Naive thymus-derived CD8-positive, alpha-beta T cell (primary cell): ENCODE data around the gene MAP4K4. TPM values are rescaled to one million over a fixed set of nuclear protein-coding genes. Genes with fewer than 3 reads are reported as not detected.

ENCODE experiments used
- ATAC-seq, 2 donors: fragments of 150-1000 bp; cut with Tn5 transposase in 1 of 2; sonication (Bioruptor Pico), chemical (Tn5 transposase) in 1 of 2; 1 replicate in 1 of 2; 2 replicates in 1 of 2; pipeline ENCODE4 v1.10.0; 2021; ENCODE audit warnings: mild to moderate bottlenecking in 2 of 2, moderate library complexity in 2 of 2
- POLR2A ChIA-PET: fragments of 350-600 bp; sonication (Branson Sonifier 250); formaldehyde crosslinking; loops from one replicate; lab custom pipeline; 2021; ENCODE audit warnings: antibody characterized with exemption; lab: Charles Lee
- DNase-seq, 10 donors: peaks; one replicate each; pipeline versions ENCODE4 v3.0.0 to v3.0.0-alpha.2; 2020 to 2022
- H3K27ac Mint-ChIP-seq, 10 donors: one replicate each; pipeline ENCODE4 v1.8.0; 2020 to 2022; ENCODE audit warnings: mild to moderate bottlenecking in 10 of 10, mixed read lengths in 10 of 10, moderate library complexity in 4 of 10, inconsistent platforms in 1 of 10
- H3K27me3 Mint-ChIP-seq, 5 donors: one replicate each; pipeline ENCODE4 v1.8.0; 2021 to 2022; ENCODE audit warnings: mixed read lengths in 5 of 5
- H3K36me3 Mint-ChIP-seq, 3 donors: one replicate each; pipeline ENCODE4 v1.8.0; 2020 to 2022; ENCODE audit warnings: mixed read lengths in 3 of 3, mild to moderate bottlenecking in 2 of 3, inconsistent platforms in 1 of 3
- H3K4me1 Mint-ChIP-seq, 4 donors: one replicate each; pipeline ENCODE4 v1.8.0; 2021 to 2022; ENCODE audit warnings: mixed read lengths in 4 of 4
- H3K4me3 Mint-ChIP-seq, 10 donors: one replicate each; pipeline ENCODE4 v1.8.0; 2020 to 2022; ENCODE audit warnings: mild to moderate bottlenecking in 10 of 10, mixed read lengths in 10 of 10, moderate library complexity in 6 of 10, inconsistent platforms in 1 of 10
- H3K9me3 Mint-ChIP-seq, 9 donors: one replicate each; pipeline ENCODE4 v1.8.0; 2020 to 2022; ENCODE audit warnings: mixed read lengths in 9 of 9, mild to moderate bottlenecking in 3 of 9, inconsistent platforms in 1 of 9, moderate library complexity in 1 of 9
- polyA plus RNA-seq, 3 donors: library from polyadenylated mRNA; unstranded; fragments of 300-500 nt; fragmentation: Illumina TruSeq; gene quantifications; one replicate each; pipeline ENCODE4 v1.2.3, GENCODE V29; 2021
- total RNA-seq, 8 experiments: library from RNA in 2 of 8; stranded (reverse) in 2 of 8; gene quantifications; one replicate each; pipeline ENCODE4 v1.2.3 and lab custom pipeline; 2021 to 2026

The MAP4K4 gene
- total and polyA plus RNA-seq, 5 experiments from 2014 or later, result 9.5 to 122 (median 26.6) TPM

DNA sequence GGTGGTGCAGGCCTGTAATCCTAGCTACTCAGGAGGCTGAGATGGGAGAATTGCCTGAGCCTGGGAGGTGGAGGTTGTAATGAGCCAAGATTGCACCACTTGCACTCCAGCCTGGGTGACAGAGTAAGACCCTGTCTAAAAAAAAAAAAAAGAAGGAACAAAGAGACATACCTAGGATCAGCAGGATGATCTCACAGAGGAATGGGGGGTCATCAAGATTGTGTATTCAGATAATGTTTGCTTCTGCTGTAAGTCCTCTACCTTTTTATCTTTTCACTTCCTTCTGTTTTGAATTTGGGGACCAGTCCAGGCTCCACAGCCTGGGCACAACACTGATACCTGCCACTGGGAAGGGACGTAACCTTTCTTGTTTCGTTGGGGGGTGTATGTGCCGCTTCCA lies 53.2 kb downstream of the MAP4K4 start:
- POLR2A ChIA-PET, result no interaction called here
- Mint-ChIP-seq H3K4me3 (peak overlapping the region in 2 of 10 donors; percentile 2 to 22), H3K4me1 (peaks cover 39 to 80% (median 78%) of the 10 kb centered on the region in 4 donors), H3K27me3 (no peaks in the 10 kb centered on the region), H3K9me3 (peaks cover 0 to 2% (median 0%) of the 10 kb centered on the region in 9 donors), H3K27ac (peak overlapping the region in 5 of 10 donors; percentile 3 to 56 (median 45)), H3K36me3 (peaks cover 0 to 13% (median 0%) of the 10 kb centered on the region in 3 donors)
- ATAC-seq (no peak), DNase-seq (no peak)

DNA sequence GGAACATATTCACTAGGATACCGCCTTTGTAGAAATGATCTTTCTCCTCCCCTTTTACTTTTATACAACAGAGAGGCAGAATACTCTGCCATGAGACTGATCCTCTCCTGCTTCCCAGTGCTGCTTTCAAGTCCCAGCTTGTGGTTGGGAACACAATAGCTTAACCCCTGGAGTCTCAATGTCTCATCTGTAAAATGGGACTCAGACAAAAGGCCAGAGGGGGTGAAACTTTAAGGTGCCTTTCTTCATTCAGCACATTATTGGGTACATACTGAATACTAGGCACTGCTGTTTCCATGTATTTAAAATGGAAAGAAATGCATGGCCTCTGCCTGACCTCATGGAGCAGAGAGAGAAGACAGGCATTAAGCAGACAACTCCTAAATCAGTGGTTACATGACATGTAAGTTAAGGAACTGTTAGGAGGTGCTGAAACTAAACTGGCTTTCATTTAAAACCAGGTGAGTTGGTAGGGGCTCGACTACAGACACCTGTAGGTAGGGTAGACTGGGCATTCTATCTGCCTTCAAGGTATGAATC lies 53.8 kb downstream of the MAP4K4 start:
- POLR2A ChIA-PET, result interaction anchor here (0.5 to 0.6 kb wide), 2 partner anchors 24 to 30 kb away, joined by 3 to 6 read pairs; no protein-coding TSS in a partner anchor
- Mint-ChIP-seq H3K4me1 (peaks cover 36 to 79% (median 78%) of the 10 kb centered on the region in 4 donors), H3K4me3 (peak overlapping the region in 6 of 10 donors; percentile 4 to 33 (median 14)), H3K27ac (peak overlapping the region in 6 of 10 donors; percentile 13 to 68 (median 39)), H3K36me3 (peaks cover 0 to 13% (median 0%) of the 10 kb centered on the region in 3 donors), H3K9me3 (peaks cover 0 to 2% (median 0%) of the 10 kb centered on the region in 9 donors), H3K27me3 (no peaks in the 10 kb centered on the region)
- DNase-seq (no peak), ATAC-seq (peak in 1 of 2 donors; percentile 17)

DNA sequence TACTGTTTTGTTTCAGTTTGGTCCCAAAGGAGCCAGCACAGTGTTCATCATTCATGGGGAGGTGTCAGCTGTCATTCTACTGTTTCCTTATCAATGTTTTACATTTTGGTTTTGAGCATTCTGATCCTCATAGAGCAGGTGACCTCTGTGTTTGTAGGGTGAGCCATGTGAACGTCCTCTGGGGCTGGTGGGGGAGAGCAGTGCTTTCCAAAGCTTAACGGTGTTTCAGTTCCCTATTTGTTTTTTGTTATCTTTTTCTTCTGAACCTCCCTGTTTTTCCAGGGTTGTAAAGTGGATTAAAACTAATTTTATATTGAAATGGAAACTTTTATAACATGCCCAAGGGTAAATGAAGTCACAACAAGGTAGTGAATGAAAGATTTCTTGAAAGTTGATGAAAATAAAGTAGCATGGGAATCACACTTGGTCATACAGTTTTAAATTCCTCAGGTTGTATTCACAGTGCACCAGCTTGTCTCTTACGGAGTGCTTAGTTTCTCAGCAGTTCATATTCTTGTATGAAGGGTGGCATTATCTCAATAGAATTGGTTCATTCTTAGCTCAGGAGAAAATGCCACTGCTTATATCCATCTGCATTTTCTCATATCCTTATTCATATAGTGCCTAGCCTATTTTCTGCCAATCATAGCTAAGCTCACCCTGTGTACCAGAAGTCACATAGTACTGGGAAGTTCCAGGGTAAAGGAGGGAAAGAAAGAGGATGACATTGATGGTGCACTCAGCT lies 54.5 kb downstream of the MAP4K4 start:
- DNase-seq (no peak), ATAC-seq (peak in 1 of 2 donors; percentile 32)
- POLR2A ChIA-PET, result interaction anchor here (0.5 to 0.6 kb wide), 2 partner anchors 23 to 31 kb away, joined by 3 to 6 read pairs; no protein-coding TSS in a partner anchor
- no peaks in the 10 kb centered on the region for H3K27me3 Mint-ChIP-seq
- peaks cover 36 to 79% (median 78%) of the 10 kb centered on the region in 4 donors for H3K4me1 Mint-ChIP-seq
- peak overlapping the region in 7 of 10 donors; percentile 6 to 45 (median 27) for H3K4me3 Mint-ChIP-seq
- H3K9me3 Mint-ChIP-seq, result peaks cover 0 to 2% (median 0%) of the 10 kb centered on the region in 9 donors
- peak overlapping the region in 9 of 10 donors; percentile 1 to 68 (median 22) for H3K27ac Mint-ChIP-seq
- peaks cover 0 to 11% (median 0%) of the 10 kb centered on the region in 3 donors for H3K36me3 Mint-ChIP-seq

DNA sequence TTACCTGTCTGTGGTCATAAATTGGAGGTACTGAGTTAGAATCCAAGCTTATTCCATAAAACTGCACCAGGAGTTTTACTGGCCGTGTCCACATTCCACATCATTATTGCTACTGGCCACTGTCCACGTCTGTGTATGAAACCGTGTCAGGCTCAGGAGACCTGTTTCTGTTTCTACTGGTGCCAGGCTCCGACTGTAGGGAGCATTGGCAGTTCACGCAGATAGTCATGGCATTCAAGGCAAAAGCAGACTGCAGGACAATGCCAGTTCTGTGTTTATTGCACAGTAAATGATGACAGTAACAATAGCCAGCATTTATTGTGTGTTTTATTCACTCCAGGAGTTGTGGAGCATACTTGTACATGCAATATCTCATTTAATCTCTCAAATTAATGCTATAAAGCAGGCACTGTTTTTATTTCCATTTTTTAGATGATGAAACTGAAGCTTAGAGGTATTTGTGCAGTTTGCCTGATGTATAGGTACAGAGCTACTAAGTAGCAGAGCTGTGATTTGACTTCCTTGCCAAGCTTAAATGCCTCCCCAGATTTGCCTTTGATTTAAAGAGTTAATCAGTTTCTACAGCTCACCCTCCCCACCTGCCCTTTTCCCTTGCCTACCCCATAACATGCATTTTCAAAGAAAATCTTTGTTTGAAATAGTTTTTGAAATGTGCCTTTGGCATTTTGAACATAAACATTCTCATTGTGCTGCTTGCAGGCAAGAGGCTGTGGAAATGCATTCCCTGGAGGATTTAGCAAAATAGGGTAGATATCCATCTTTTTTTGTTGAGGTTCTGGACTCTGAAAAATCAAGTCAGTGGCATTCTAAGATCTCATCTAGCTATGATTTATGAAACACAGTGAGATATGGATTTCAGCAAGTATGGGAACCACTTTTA lies 55.5 kb downstream of the MAP4K4 start:
- POLR2A ChIA-PET, result interaction anchor here (0.7 kb wide), 1 partner anchor 27 kb away, joined by 4 read pairs; no protein-coding TSS in a partner anchor
- Mint-ChIP-seq H3K9me3 (peaks cover 0 to 2% (median 0%) of the 10 kb centered on the region in 9 donors), H3K4me1 (peaks cover 33 to 79% (median 74%) of the 10 kb centered on the region in 4 donors), H3K36me3 (peaks cover 0 to 11% (median 0%) of the 10 kb centered on the region in 3 donors), H3K4me3 (peak overlapping the region in 6 of 10 donors; percentile 11 to 52 (median 31)), H3K27ac (peak overlapping the region in 7 of 10 donors; percentile 16 to 61 (median 56)), H3K27me3 (no peaks in the 10 kb centered on the region)
- DNase-seq (no peak), ATAC-seq (no peak)

DNA sequence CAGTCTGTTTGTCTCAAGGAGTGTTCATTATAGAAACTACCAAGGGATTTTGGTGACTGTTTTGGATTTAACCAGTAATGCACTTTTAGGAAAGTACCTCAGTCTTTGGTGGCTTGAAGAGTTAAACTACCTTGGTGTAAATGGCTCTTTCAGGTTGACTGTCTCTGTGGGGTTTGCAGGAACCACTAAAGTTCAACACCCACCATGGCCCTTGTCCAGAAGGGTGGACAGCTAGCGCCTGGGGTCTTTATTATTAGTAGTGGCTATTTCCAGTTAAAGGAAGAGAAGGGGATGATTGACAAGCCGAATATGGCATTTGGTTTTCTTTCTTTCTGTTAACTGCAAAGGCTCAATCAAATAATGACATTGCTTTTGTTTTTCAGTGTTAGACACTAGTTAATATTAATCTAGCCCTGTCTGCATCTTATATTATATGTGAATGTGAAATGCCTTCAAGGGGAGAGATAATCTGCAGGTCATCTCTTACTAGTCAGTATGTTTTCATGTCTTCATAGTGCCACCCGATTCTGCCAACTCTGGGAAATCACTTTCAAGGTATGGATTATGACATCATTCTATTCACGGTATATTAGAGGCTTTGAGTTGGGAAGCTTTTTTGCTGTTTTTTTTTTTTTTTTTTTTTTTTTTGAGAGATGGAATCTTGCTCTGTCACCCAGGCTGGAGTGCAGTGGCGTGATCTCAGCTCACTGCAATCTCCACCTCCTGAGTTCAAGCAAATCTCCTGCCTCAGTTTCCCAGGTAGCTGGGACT lies 56.4 kb downstream of the MAP4K4 start:
- Mint-ChIP-seq H3K36me3 (peaks cover 0 to 8% (median 0%) of the 10 kb centered on the region in 3 donors), H3K4me1 (peaks cover 37 to 81% (median 77%) of the 10 kb centered on the region in 4 donors), H3K27ac (peak overlapping the region in 8 of 10 donors; percentile 24 to 80 (median 54)), H3K9me3 (peaks cover 0 to 2% (median 0%) of the 10 kb centered on the region in 9 donors), H3K4me3 (peak overlapping the region in 5 of 10 donors; percentile 2 to 15 (median 8)), H3K27me3 (no peaks in the 10 kb centered on the region)
- POLR2A ChIA-PET, result interaction anchor here (0.7 kb wide), 1 partner anchor 28 kb away, joined by 4 read pairs; no protein-coding TSS in a partner anchor
- no peak for ATAC-seq
- no peak for DNase-seq

DNA sequence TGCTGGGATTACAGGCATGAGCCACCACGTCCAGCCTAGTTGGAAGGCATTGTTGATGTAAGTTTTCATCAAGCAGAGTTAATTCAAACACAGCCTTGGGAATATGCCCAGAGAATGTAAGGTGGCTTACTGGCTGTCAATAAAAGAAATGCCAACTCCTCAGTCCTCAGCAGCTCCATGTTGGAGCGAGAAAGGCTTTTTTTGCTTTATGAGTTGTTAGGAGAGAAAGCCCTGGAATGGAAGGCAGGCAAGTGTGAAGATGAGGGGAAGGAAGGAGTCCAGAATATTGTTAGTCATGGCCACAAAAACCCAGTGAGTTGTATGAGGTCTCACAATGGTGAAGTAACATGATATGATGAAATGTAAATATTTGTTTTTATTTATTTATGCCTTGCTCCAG lies 57.1 kb downstream of the MAP4K4 start:
- Mint-ChIP-seq H3K4me3 (peak overlapping the region in 2 of 10 donors; percentile 4 to 50), H3K27me3 (no peaks in the 10 kb centered on the region), H3K4me1 (peaks cover 37 to 83% (median 78%) of the 10 kb centered on the region in 4 donors), H3K9me3 (peaks cover 0 to 2% (median 0%) of the 10 kb centered on the region in 9 donors), H3K36me3 (peaks cover 0 to 8% (median 0%) of the 10 kb centered on the region in 3 donors), H3K27ac (peak overlapping the region in 7 of 10 donors; percentile 33 to 82 (median 56))
- DNase-seq, result no peak
- POLR2A ChIA-PET, result no interaction called here
- ATAC-seq, result no peak

DNA sequence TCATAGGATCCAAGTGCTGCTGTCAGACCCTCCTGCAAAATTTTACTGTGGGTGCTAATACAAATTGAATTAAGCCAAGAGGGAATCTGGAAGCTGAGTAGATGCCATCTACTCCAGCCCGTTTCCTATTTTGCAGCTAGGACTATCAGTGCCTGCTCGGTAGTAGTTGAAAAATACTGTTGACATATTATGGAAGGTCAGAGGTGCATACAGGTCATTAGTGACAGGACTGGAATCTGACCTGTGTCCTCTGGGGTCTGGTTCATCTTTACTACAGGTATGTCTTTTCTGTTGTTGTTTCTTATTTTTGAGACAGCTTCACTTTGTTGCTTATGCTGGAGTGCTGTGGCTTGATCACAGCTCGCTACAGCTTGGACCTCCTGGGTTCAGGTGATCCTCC lies 58.8 kb downstream of the MAP4K4 start:
- peak overlapping the region in 7 of 10 donors; percentile 3 to 67 (median 21) for H3K27ac Mint-ChIP-seq
- peak overlapping the region in 4 of 10 donors; percentile 4 to 32 (median 16) for H3K4me3 Mint-ChIP-seq
- no peaks in the 10 kb centered on the region for H3K27me3 Mint-ChIP-seq
- peaks cover 34 to 78% (median 76%) of the 10 kb centered on the region in 4 donors for H3K4me1 Mint-ChIP-seq
- no peak for DNase-seq
- peaks cover 0 to 8% (median 0%) of the 10 kb centered on the region in 3 donors for H3K36me3 Mint-ChIP-seq
- POLR2A ChIA-PET, result interaction anchor here (0.6 kb wide), 2 partner anchors 127 to 806 kb away, joined by 3 read pairs; no protein-coding TSS in a partner anchor
- no peak for ATAC-seq
- no peaks in the 10 kb centered on the region for H3K9me3 Mint-ChIP-seq

DNA sequence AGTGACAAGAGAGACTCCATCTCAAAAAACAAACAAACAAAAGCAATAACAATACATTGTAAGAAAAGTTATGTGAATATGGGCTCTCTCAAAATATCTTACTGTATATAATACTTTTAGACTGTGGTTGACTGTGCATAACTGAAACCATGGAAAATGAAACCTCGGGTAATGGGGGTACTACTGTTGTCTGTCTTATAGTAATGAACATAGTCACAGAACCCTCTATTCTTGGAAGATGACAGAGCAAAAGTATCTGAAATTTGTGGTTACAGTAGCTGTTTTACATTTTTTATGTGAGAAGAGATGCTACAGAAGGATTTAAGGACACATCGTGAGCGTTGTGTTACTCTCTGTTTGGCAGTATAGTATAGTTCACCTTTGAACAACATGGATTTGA lies 60.5 kb downstream of the MAP4K4 start:
- Mint-ChIP-seq H3K9me3 (no peaks in the 10 kb centered on the region), H3K36me3 (peaks cover 0 to 8% (median 0%) of the 10 kb centered on the region in 3 donors), H3K27me3 (no peaks in the 10 kb centered on the region), H3K27ac (peak overlapping the region in 8 of 10 donors; percentile 2 to 76 (median 47)), H3K4me3 (peak overlapping the region in 7 of 10 donors; percentile 1 to 66 (median 54)), H3K4me1 (peaks cover 31 to 77% (median 74%) of the 10 kb centered on the region in 4 donors)
- ATAC-seq (peak; percentile 41 to 58), DNase-seq (no peak)
- POLR2A ChIA-PET, result interaction anchor here (1.1 kb wide), 1 partner anchor 28 kb away, joined by 3 read pairs; no protein-coding TSS in a partner anchor

DNA sequence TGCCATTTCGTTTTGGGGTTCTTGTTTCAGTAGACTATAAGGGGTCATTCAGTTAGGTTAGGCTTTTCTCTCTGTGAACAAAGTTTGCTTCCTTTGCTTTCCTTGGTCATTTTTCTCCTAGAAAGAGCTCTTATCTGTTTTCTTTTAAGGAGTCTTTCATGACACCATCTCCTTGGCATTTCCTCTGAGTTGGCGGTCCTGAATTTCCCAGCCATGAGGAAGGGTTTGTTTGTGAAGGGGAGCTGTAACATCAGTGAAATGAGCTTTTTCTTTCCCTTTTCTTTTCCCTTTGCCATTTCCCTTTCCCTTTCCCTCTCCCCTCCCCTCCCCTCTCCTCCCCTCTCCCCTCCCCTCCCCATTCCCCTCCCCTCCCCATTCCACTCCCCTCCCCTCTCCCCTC lies 61.7 kb downstream of the MAP4K4 start:
- peak overlapping the region in 1 of 10 donors; percentile 44 for H3K27ac Mint-ChIP-seq
- H3K4me3 Mint-ChIP-seq, result no peak overlapping the region

DNA sequence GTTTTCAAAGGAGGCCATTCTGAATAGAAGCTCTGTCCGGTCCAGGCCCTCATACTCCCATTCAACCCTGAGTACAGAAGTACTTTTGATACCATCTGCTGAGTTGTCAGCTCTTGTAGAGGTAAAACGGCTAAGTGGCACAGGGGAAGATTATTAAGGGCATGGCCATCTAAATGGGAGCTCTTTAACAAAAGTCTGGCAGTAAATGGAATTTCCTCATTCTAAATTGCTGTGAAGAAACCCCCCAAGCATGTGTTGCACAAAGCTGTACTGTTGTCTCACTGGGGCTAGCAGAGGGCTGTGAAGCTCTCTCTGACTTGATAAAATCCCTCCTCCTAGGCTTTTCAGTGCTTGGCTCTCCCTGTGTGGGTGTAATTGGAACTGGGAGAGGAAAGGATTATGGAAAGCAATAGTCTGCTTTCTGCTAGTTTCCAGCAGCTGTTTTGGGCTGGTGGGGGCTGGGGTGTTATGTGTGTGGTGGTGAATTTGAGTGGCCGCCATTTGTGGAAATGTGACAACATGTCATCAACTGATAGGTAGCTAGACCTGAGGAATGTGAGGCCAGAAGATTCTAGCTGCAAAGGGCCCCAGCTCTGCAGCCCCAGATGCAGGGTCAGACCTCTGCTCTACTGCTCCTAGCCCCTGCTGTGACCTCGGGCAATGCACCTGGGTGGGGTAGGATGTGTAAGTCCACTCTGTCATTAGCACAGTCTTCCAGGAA lies 65.1 kb downstream of the MAP4K4 start:
- ATAC-seq, result no peak
- Mint-ChIP-seq H3K4me3 (peak overlapping the region in 4 of 10 donors; percentile 2 to 44 (median 16)), H3K27me3 (no peaks in the 10 kb centered on the region), H3K9me3 (no peaks in the 10 kb centered on the region), H3K27ac (peak overlapping the region in 9 of 10 donors; percentile 10 to 82 (median 70)), H3K4me1 (peaks cover 35 to 77% (median 75%) of the 10 kb centered on the region in 4 donors), H3K36me3 (no peaks in the 10 kb centered on the region)
- DNase-seq, result no peak
- POLR2A ChIA-PET, result interaction anchor here (0.6 to 1.4 kb wide), 3 partner anchors 29 to 89 kb away, joined by 3 to 4 read pairs (median 3); partner anchors contain the start of gene MAP4K4

More for the DNA sequence above, 61.7 kb downstream of the MAP4K4 start:
- DNase-seq, result no peak
- H3K36me3 Mint-ChIP-seq, result peaks cover 0 to 7% (median 0%) of the 10 kb centered on the region in 3 donors
- ATAC-seq, result no peak
- H3K9me3 Mint-ChIP-seq, result no peaks in the 10 kb centered on the region
- no peaks in the 10 kb centered on the region for H3K27me3 Mint-ChIP-seq
- H3K4me1 Mint-ChIP-seq, result peaks cover 35 to 75% (median 74%) of the 10 kb centered on the region in 4 donors
- POLR2A ChIA-PET, result interaction anchor here (1.1 kb wide), 1 partner anchor 29 kb away, joined by 3 read pairs; no protein-coding TSS in a partner anchor
